IMR-90 (cell line): Measurements from ENCODE around the gene RTEL1. TPM values are rescaled to one million over a fixed set of nuclear protein-coding genes. Genes with fewer than 3 reads are reported as not detected.

ENCODE experiments used
- ATAC-seq: fragments of 200-7000 bp; cut with Tn5 transposase; 2 replicates; pipeline ENCODE4 v1.9.1; 2020; ENCODE audit warnings: low read depth, mild to moderate bottlenecking, moderate library complexity
- BruUV-seq: library from RNA; stranded (reverse); fragments of 400-500 nt; replicated peaks from 2 replicates; lab custom pipeline; 2021; lab: Mats Ljungman, UMichigan
- CTCF ChIA-PET: fragments of 300-600 bp; formaldehyde crosslinking; extraction: SDS; loops from one replicate; lab custom pipeline; 2021; ENCODE audit warnings: antibody characterized with exemption; lab: Yijun Ruan, JAX
- POLR2A ChIA-PET: fragments of 300-600 bp; sonication (Branson Sonifier 250); formaldehyde crosslinking; loops from one replicate; lab custom pipeline; 2022; ENCODE audit warnings: antibody characterized with exemption; ENCODE audit not compliant: unreplicated experiment; lab: Charles Lee
- DNase-seq: peaks from one replicate; pipeline ENCODE4 v3.0.0; 2013
- H2AFZ ChIP-seq: replicated peaks from 2 replicates; pipeline ENCODE3; 2013; ENCODE audit warnings: low read length, mild to moderate bottlenecking; ENCODE audit not compliant: poor library complexity
- H2AK5ac ChIP-seq: 2 replicates; pipeline ENCODE4 v1.6.1; 2013; ENCODE audit warnings: low read depth, low read length, inconsistent platforms
- H2AK9ac ChIP-seq: replicated peaks from 2 replicates; pipeline ENCODE3; 2013; ENCODE audit warnings: mild to moderate bottlenecking, low read depth, low read length, moderate library complexity; ENCODE audit not compliant: poor library complexity
- H2BK120ac ChIP-seq: 2 replicates; pipeline ENCODE4 v1.6.1; 2013; ENCODE audit warnings: low read depth, low read length, inconsistent platforms
- H2BK15ac ChIP-seq: 3 replicates; pipeline ENCODE4 v1.6.1; 2013; ENCODE audit warnings: low read depth, low read length, inconsistent platforms
- H2BK20ac ChIP-seq: 2 replicates; pipeline ENCODE4 v1.6.1; 2013; ENCODE audit warnings: low read depth, mild to moderate bottlenecking, inconsistent platforms, low read length, moderate library complexity
- H2BK5ac ChIP-seq: 2 replicates; pipeline ENCODE4 v1.6.1; 2013; ENCODE audit warnings: mild to moderate bottlenecking, low read depth, low read length, inconsistent platforms; ENCODE audit not compliant: poor library complexity, severe bottlenecking
- H3K14ac ChIP-seq: replicated peaks from 2 replicates; pipeline ENCODE4 v1.6.1; 2013; ENCODE audit warnings: low read depth, low read length, inconsistent platforms
- H3K18ac ChIP-seq: 2 replicates; pipeline ENCODE4 v1.6.1; 2013; ENCODE audit warnings: low read depth, low read length, control low read depth
- H3K23ac ChIP-seq: 2 replicates; pipeline ENCODE4 v1.6.1; 2013; ENCODE audit warnings: low read depth, low read length, inconsistent platforms
- H3K27ac ChIP-seq: 2 replicates; pipeline ENCODE4 v1.5.1; 2013; ENCODE audit warnings: mild to moderate bottlenecking, control low read depth, low read length; ENCODE audit not compliant: insufficient read depth
- H3K27me3 ChIP-seq: 2 replicates; pipeline ENCODE4 v1.6.1; 2013; ENCODE audit warnings: low read length; ENCODE audit not compliant: control insufficient read depth, insufficient read depth
- H3K36me3 ChIP-seq: 2 replicates; pipeline ENCODE4 v1.6.1; 2013; ENCODE audit warnings: low read length, mixed read lengths; ENCODE audit not compliant: control insufficient read depth, insufficient read depth
- H3K4ac ChIP-seq: 2 replicates; pipeline ENCODE4 v1.6.1; 2013; ENCODE audit warnings: low read depth, low read length, inconsistent platforms
- H3K4me1 ChIP-seq: 2 replicates; pipeline ENCODE4 v1.6.1; 2013; ENCODE audit warnings: low read length, mixed read lengths; ENCODE audit not compliant: control insufficient read depth, insufficient read depth
- H3K4me2 ChIP-seq: 2 replicates; pipeline ENCODE4 v1.6.1; 2013; ENCODE audit warnings: low read depth, mild to moderate bottlenecking, control low read depth, low read length, moderate library complexity
- H3K4me3 ChIP-seq: 2 replicates; pipeline ENCODE4 v1.5.1; 2013; ENCODE audit warnings: low read depth, mild to moderate bottlenecking, control low read depth, low read length, moderate library complexity; ENCODE audit not compliant: insufficient read depth
- H3K56ac ChIP-seq: 2 replicates; pipeline ENCODE4 v1.6.1; 2013; ENCODE audit warnings: low read length, inconsistent platforms; ENCODE audit not compliant: insufficient read depth; ENCODE audit errors: extremely low read depth
- H3K79me1 ChIP-seq, 2 experiments: 2 replicates each; pipeline ENCODE4 v1.6.1; 2013; ENCODE audit warnings: low read length in 2 of 2, inconsistent platforms in 1 of 2, low read depth in 1 of 2
- H3K9ac ChIP-seq: 2 replicates; pipeline ENCODE4 v1.6.1; 2013; ENCODE audit warnings: low read depth, low read length, control low read depth
- H3K9me1 ChIP-seq: 2 replicates; pipeline ENCODE4 v1.6.1; 2013; ENCODE audit warnings: low read length, inconsistent platforms; ENCODE audit not compliant: insufficient read depth
- H3K9me3 ChIP-seq: 2 replicates; pipeline ENCODE4 v1.6.1; 2013; ENCODE audit warnings: low read length; ENCODE audit not compliant: control insufficient read depth, insufficient read depth
- H4K20me1 ChIP-seq: 2 replicates; pipeline ENCODE4 v1.6.1; 2013; ENCODE audit warnings: low read length, inconsistent platforms; ENCODE audit not compliant: insufficient read depth
- H4K5ac ChIP-seq: 2 replicates; pipeline ENCODE4 v1.6.1; 2013; ENCODE audit warnings: mild to moderate bottlenecking, low read depth, low read length, control low read depth
- H4K8ac ChIP-seq, 2 experiments: 2 replicates each; pipeline ENCODE4 v1.6.1; 2013; ENCODE audit warnings: low read depth in 2 of 2, low read length in 2 of 2, control low read depth in 1 of 2, inconsistent platforms in 1 of 2
- H4K91ac ChIP-seq: 2 replicates; pipeline ENCODE4 v1.6.1; 2013; ENCODE audit warnings: low read depth, low read length, inconsistent platforms; ENCODE audit not compliant: insufficient read depth
- BHLHE40 ChIP-seq: fragments of 150-350 bp; IDR thresholded peaks from 2 replicates; pipeline ENCODE4 v1.6.1; 2016; ENCODE audit warnings: mild to moderate bottlenecking, low read depth, low read length
- CTCF ChIP-seq: conservative IDR thresholded peaks from 2 replicates; pipeline ENCODE4 v1.5.1; 2012; ENCODE audit warnings: mild to moderate bottlenecking, low read depth, low read length, improper control_type of control experiment
- ELK1 ChIP-seq: fragments of 150-350 bp; IDR thresholded peaks from 2 replicates; pipeline ENCODE4 v1.6.1; 2016; ENCODE audit warnings: low read depth, mild to moderate bottlenecking, low read length, moderate library complexity, borderline replicate concordance
- FOS ChIP-seq: fragments of 150-350 bp; IDR thresholded peaks from 2 replicates; pipeline ENCODE4 v1.6.1; 2016; ENCODE audit warnings: low read depth, low read length
- MAZ ChIP-seq: IDR thresholded peaks from 2 replicates; pipeline ENCODE4 v1.6.1; 2012; ENCODE audit warnings: low read depth, mild to moderate bottlenecking, low read length, improper control_type of control experiment, moderate library complexity, borderline replicate concordance
- NFE2L2 ChIP-seq: fragments of 150-350 bp; IDR thresholded peaks from 2 replicates; pipeline ENCODE4 v1.6.1; 2016; ENCODE audit warnings: low read depth, mild to moderate bottlenecking, low read length
- POLR2A ChIP-seq: IDR thresholded peaks from 2 replicates; pipeline ENCODE4 v1.6.1; 2012; ENCODE audit warnings: mild to moderate bottlenecking, low read depth, low read length
- SMC3 ChIP-seq: fragments of 150-350 bp; IDR thresholded peaks from 2 replicates; pipeline ENCODE4 v1.6.1; 2016; ENCODE audit warnings: low read depth, mild to moderate bottlenecking, antibody characterized with exemption, low read length, moderate library complexity
- USF2 ChIP-seq: fragments of 150-350 bp; IDR thresholded peaks from 2 replicates; pipeline ENCODE4 v1.6.1; 2017; ENCODE audit warnings: mild to moderate bottlenecking, antibody characterized with exemption, low read length, low read depth
- WGBS, 2 experiments: methylation state at CpG; one replicate each; pipeline versions ENCODE4 v1.1.5 to v1.1.7; 2013; ENCODE audit warnings: missing lambda C conversion rate in 2 of 2; ENCODE audit not compliant: insufficient read length in 1 of 2; ENCODE audit errors: extremely low coverage in 2 of 2; 5-methylcytosine and 5-hydroxymethylcytosine counted together
- dilution Hi-C: fragments of 300-500 bp; cut with HindIII; formaldehyde crosslinking; loops from one replicate; pipeline ENCODE4 v1.14.3; 2018; ENCODE audit warnings: low sequenced_read_pairs; ENCODE audit not compliant: unreplicated experiment
- in situ Hi-C: fragments of 300-500 bp; cut with MboI; formaldehyde crosslinking; loops from 3 replicates; pipeline ENCODE4 v1.14.3; 2019; ENCODE audit warnings: low sequenced_read_pairs, inconsistent platforms, mixed read lengths
- intact Hi-C: fragments of 100-400 bp; cut with micrococcal nuclease; formaldehyde crosslinking; loops from 2 replicates; pipeline ENCODE4 v1.10.0; 2022
- polyA plus RNA-seq, 3 experiments: library from polyadenylated mRNA; depleted of rRNA; stranded (reverse); fragments of >200 nt; gene quantifications; 2 replicates each; pipeline ENCODE4 v1.2.3, GENCODE V29; 2012; ENCODE audit warnings: low replicate concordance in 1 of 3
- total RNA-seq: library from RNA; depleted of rRNA; stranded (reverse); fragments of >200 nt; gene quantifications from 2 replicates; pipeline ENCODE4 v1.2.3, GENCODE V29; 2012

Gene RTEL1
- total and polyA plus RNA-seq, 2 of the 4 experiments (the other 2 are of a cell fraction) = 14.7 to 18.8 TPM

GRCh38 chr20:63652192-63652980 lies 5.7 kb upstream of the RTEL1 start:
- no peak overlapping the region for H4K91ac ChIP-seq
- no peak overlapping the region for H4K8ac ChIP-seq
- peaks cover 7% of the 10 kb centered on the region; the same call in 1 of the 2 replicates for H3K9me1 ChIP-seq
- H3K9ac ChIP-seq = no peak overlapping the region; the same call in 1 of the 2 replicates
- no peak overlapping the region for H3K56ac ChIP-seq
- no TSS peak for BruUV-seq
- ATAC-seq (peak; percentile 21), DNase-seq (no peak)
- intact Hi-C loops (loop anchor here (10.0 kb wide), 1 partner anchor 118 kb away; the partner anchor contains the start of gene PTK6), dilution Hi-C loops (no loop called here), in situ Hi-C loops (no loop called here)
- no peak overlapping the region for H3K14ac ChIP-seq
- H2BK20ac ChIP-seq = no peak overlapping the region
- H3K23ac ChIP-seq = no peak overlapping the region
- H2BK120ac ChIP-seq = no peak overlapping the region
- ChIA-PET CTCF (no interaction called here), POLR2A (no interaction called here)
- H4K20me1 ChIP-seq = peaks cover 11% of the 10 kb centered on the region
- peak overlapping the region; percentile 86 for H2AFZ ChIP-seq
- 5% methylated on average over 21 of the region's 91 CpGs; no CpG with 5 or more reads in 1 of the 2 experiments for WGBS, 2 experiments
- peak overlapping the region; percentile 39 for H2AK5ac ChIP-seq
- H3K9me3 ChIP-seq = no peaks in the 10 kb centered on the region
- no peak overlapping the region for H2AK9ac ChIP-seq
- no peak overlapping the region for H2BK15ac ChIP-seq
- peak overlapping the region; percentile 82 for H3K4me2 ChIP-seq
- H3K79me1 ChIP-seq = peaks cover 0 to 13% of the 10 kb centered on the region in 2 experiments; a peak in 2 of 4 replicates
- H4K5ac ChIP-seq = no peak overlapping the region
- peak overlapping the region; percentile 44 for H3K4me3 ChIP-seq
- H3K4me1 ChIP-seq = peaks cover 7% of the 10 kb centered on the region
- H3K27ac ChIP-seq = no peak overlapping the region; the same call in 1 of the 2 replicates
- no peak overlapping the region for H3K18ac ChIP-seq
- H3K27me3 ChIP-seq = no peaks in the 10 kb centered on the region
- TF ChIP-seq BHLHE40 = no peak
- no peak for TF ChIP-seq CTCF
- TF ChIP-seq ELK1 = no peak
- no peak for TF ChIP-seq FOS
- no peak for TF ChIP-seq SMC3
- no peak for TF ChIP-seq NFE2L2
- TF ChIP-seq MAZ = no peak
- TF ChIP-seq USF2 = no peak
- no peak for TF ChIP-seq POLR2A
- H2BK5ac ChIP-seq = no peak overlapping the region
- H3K36me3 ChIP-seq = no peaks in the 10 kb centered on the region
- H3K4ac ChIP-seq = no peak overlapping the region
